WTC11 (cell line): Measurements from ENCODE around the gene RASL10A. TPM values are rescaled to one million over a fixed set of nuclear protein-coding genes. Genes with fewer than 3 reads are reported as not detected.

Source experiments
- ATAC-seq: fragments of 200-7000 bp; cut with Tn5 transposase; 2 replicates; pipeline ENCODE4 v1.10.0; 2021; ENCODE audit warnings: mild to moderate bottlenecking, moderate library complexity
- Bru-seq: library from RNA; stranded (reverse); fragments of 400-500 nt; gene quantifications from one replicate; lab custom pipeline; 2021; lab: Mats Ljungman, UMichigan
- CTCF ChIA-PET: fragments of 300-600 bp; sonication (Branson Sonifier 250); formaldehyde crosslinking; loops from one replicate; lab custom pipeline; 2021; ENCODE audit warnings: antibody characterized with exemption; lab: Charles Lee
- POLR2A ChIA-PET: fragments of 350-600 bp; sonication (Branson Sonifier 250); formaldehyde crosslinking; loops from one replicate; lab custom pipeline; 2021; ENCODE audit warnings: antibody characterized with exemption; lab: Charles Lee
- DNase-seq: peaks from one replicate; pipeline ENCODE4 v3.0.0; 2021; ENCODE audit warnings: low spot score
- H3K27ac Mint-ChIP-seq: 2 replicates; pipeline ENCODE4 v1.8.0; 2021; ENCODE audit warnings: mixed read lengths
- H3K27me3 Mint-ChIP-seq: 2 replicates; pipeline ENCODE4 v1.8.0; 2021; ENCODE audit warnings: low read depth, mild to moderate bottlenecking, moderate library complexity, mixed read lengths
- H3K36me3 Mint-ChIP-seq: 2 replicates; pipeline ENCODE4 v1.8.0; 2021; ENCODE audit warnings: mixed read lengths
- H3K4me1 Mint-ChIP-seq: 2 replicates; pipeline ENCODE4 v1.8.0; 2022; ENCODE audit warnings: mixed read lengths
- H3K4me3 Mint-ChIP-seq: 2 replicates; pipeline ENCODE4 v1.8.0; 2021; ENCODE audit warnings: mild to moderate bottlenecking, moderate library complexity, mixed read lengths
- H3K9me3 Mint-ChIP-seq: 2 replicates; pipeline ENCODE4 v1.8.0; 2021; ENCODE audit warnings: mixed read lengths
- CREM ChIP-seq: sonication (generic); formaldehyde crosslinking; IDR thresholded peaks from 2 replicates; pipeline ENCODE4 v1.8.1; 2022; ENCODE audit warnings: mild to moderate bottlenecking, missing genetic modification reagents, moderate library complexity
- ELF4 ChIP-seq: sonication (generic); formaldehyde crosslinking; IDR thresholded peaks from 2 replicates; pipeline ENCODE4 v1.8.1; 2022; ENCODE audit warnings: low read depth, mild to moderate bottlenecking, moderate library complexity, missing genetic modification reagents
- FOXK1 ChIP-seq: sonication (generic); formaldehyde crosslinking; IDR thresholded peaks from 2 replicates; pipeline ENCODE4 v1.8.0; 2022; ENCODE audit warnings: mild to moderate bottlenecking, moderate library complexity, missing genetic modification reagents
- IRF1 ChIP-seq: sonication (generic); formaldehyde crosslinking; IDR thresholded peaks from 2 replicates; pipeline ENCODE4 v1.8.0; 2023; ENCODE audit warnings: missing genetic modification reagents
- NR2C2 ChIP-seq: sonication (generic); formaldehyde crosslinking; IDR thresholded peaks from 2 replicates; pipeline ENCODE4 v1.8.0; 2022; ENCODE audit warnings: mild to moderate bottlenecking, missing genetic modification reagents
- PRDM15 ChIP-seq: sonication (generic); formaldehyde crosslinking; IDR thresholded peaks from 2 replicates; pipeline ENCODE4 v1.8.0; 2022; ENCODE audit warnings: missing genetic modification reagents
- PRRX2 ChIP-seq: fragments of 250-450 bp; sonication (Bioruptor Pico); IDR thresholded peaks from 2 replicates; pipeline ENCODE4 v1.8.0; 2021; ENCODE audit warnings: mild to moderate bottlenecking
- RORB ChIP-seq: fragments of 250-450 bp; sonication (Bioruptor Pico); IDR thresholded peaks from 2 replicates; pipeline ENCODE4 v1.9.0; 2021; ENCODE audit warnings: mild to moderate bottlenecking
- SP1 ChIP-seq: sonication (generic); formaldehyde crosslinking; conservative IDR thresholded peaks from 2 replicates; pipeline ENCODE4 v1.8.1; 2022; ENCODE audit warnings: missing genetic modification reagents
- TCF7 ChIP-seq: sonication (generic); formaldehyde crosslinking; IDR thresholded peaks from 2 replicates; pipeline ENCODE4 v1.8.0; 2022; ENCODE audit warnings: mild to moderate bottlenecking, low read depth, missing genetic modification reagents, moderate library complexity
- TEAD4 ChIP-seq: sonication (generic); formaldehyde crosslinking; IDR thresholded peaks from 2 replicates; pipeline ENCODE4 v1.8.0; 2022; ENCODE audit warnings: mild to moderate bottlenecking, missing genetic modification reagents
- TP53 ChIP-seq: sonication (generic); formaldehyde crosslinking; IDR thresholded peaks from 2 replicates; pipeline ENCODE4 v1.8.1; 2023; ENCODE audit warnings: mild to moderate bottlenecking, missing genetic modification reagents
- USF1 ChIP-seq: sonication (generic); formaldehyde crosslinking; IDR thresholded peaks from 2 replicates; pipeline ENCODE4 v1.8.0; 2022; ENCODE audit warnings: mild to moderate bottlenecking, missing genetic modification reagents
- ZNF281 ChIP-seq: sonication (generic); formaldehyde crosslinking; IDR thresholded peaks from 2 replicates; pipeline ENCODE4 v1.8.0; 2023; ENCODE audit warnings: mild to moderate bottlenecking, missing genetic modification reagents
- long read RNA-seq, 3 experiments: library from RNA in 1 of 3; library from capped mRNA in 1 of 3; library from polyadenylated mRNA in 1 of 3; unstranded in 2 of 3; stranded (forward) in 1 of 3; transcript quantifications; one replicate each; pipeline ENCODE4 v2.0.0, GENCODE V29; 2021
- total RNA-seq: library from RNA; stranded (reverse); gene quantifications from 3 replicates; pipeline ENCODE4 v1.2.3, GENCODE V29; 2021
- TF ChIP-seq, protein P1 (sequence below): fragments of 250-450 bp; sonication (Bioruptor Pico); conservative IDR thresholded peaks from 2 replicates; pipeline ENCODE4 v1.9.0; 2021; ENCODE audit warnings: mild to moderate bottlenecking
- TF ChIP-seq, protein P2 (sequence below): sonication (generic); formaldehyde crosslinking; IDR thresholded peaks from 2 replicates; pipeline ENCODE4 v1.8.1; 2022; ENCODE audit warnings: low read depth, mild to moderate bottlenecking, moderate library complexity, missing genetic modification reagents, borderline replicate concordance
- TF ChIP-seq, protein P3 (sequence below): sonication (generic); formaldehyde crosslinking; IDR thresholded peaks from 2 replicates; pipeline ENCODE4 v1.8.1; 2022; ENCODE audit warnings: missing genetic modification reagents, borderline replicate concordance

Gene RASL10A, protein sequence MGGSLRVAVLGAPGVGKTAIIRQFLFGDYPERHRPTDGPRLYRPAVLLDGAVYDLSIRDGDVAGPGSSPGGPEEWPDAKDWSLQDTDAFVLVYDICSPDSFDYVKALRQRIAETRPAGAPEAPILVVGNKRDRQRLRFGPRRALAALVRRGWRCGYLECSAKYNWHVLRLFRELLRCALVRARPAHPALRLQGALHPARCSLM
- total RNA-seq = 1.1 to 1.6 TPM (median 1.6 TPM) in 3 replicates
- Bru-seq, nascent RNA = percentile 26 among the genes with signal in this experiment
- long read RNA-seq, experiment 1, transcript RASL10A-201 (3 exons, 1,490 nt) = major isoform, 7 of 10 reads
- long read RNA-seq, experiment 1, partial matches to known transcripts = 3 of 10 reads
- long read RNA-seq, experiment 1, other reads (novel, unspliced or antisense) = 0 of 10 reads
- long read RNA-seq, experiment 2, partial matches to known transcripts = 0 of 3 reads
- long read RNA-seq, experiment 2, other reads (novel, unspliced or antisense) = 1 of 3 reads
- long read RNA-seq, experiment 3 = 0 reads

DNA sequence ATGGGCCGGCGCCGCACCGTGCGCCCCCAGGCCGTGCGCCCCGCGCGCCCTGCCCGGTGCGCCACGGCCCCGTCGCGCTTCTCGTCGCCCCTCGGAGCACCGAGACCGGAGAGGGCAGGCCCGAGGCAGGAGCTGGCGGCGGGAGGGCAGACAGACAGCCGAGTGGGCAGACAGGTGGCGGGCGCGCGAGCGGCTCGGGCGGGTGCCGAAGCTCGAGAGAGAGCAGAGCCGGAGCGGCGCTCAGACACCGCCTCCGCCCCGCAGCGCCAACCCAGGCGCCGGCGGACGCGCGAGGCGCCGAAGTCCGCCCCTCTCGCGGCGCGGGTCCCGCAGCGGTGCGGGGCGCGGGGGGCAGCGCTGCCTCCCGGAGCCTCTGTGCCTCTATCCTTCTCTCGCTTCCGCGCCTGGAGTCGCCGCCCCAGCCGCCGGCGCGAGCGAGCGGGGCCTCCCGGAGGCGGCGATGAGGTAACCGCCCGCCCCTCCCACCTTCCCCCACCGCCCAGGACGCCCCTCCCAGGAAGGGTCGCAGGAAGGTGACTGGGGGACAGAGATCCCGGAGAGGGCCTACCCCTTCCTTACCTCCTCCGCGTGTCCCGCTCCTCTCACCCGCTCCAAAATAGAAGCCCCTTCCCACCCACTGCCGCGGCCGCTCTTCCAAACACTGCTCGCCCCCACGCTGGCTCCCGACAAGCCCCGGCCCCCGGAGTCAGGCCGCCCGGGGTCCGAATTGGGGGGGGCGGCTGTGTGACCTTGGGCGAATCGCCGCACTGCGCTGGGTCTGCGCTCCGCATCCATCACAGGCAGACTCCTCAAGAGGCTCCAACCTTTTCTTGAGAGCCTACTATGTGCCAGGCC, at the start of gene RASL10A:
Gene RASL10A, minus strand, starts transcription at position 412 of the 855 bp plus-strand sequence. CDS start 451 bp downstream, outside the sequence.
- ATAC-seq (peak; percentile 3), DNase-seq (no peak)
- ChIA-PET POLR2A (interaction anchor here (0.6 kb wide), 1 partner anchor 14 kb away, joined by 3 read pairs; no protein-coding TSS in a partner anchor), CTCF (interaction anchor here (1.1 to 1.5 kb wide), 4 partner anchors 9 to 161 kb away, joined by 3 to 4 read pairs (median 3); partner anchors contain the start of gene GAS2L1)
- H3K4me3 Mint-ChIP-seq = peak within 1 kb of the TSS; percentile 61
- H3K9me3 Mint-ChIP-seq = peaks cover 3% of the 10 kb centered on the region; the same call in 1 of the 2 replicates
- no peak within 1 kb of the TSS for H3K27ac Mint-ChIP-seq
- peaks cover 55% of the 10 kb centered on the region for H3K27me3 Mint-ChIP-seq
- TF ChIP-seq CREM (CRISPR knock-in tag) (0 out of 2 replicates have a peak, but pooled peaks have one; percentile 50), SP1 (CRISPR knock-in tag) (0 out of 2 replicates have a peak, but pooled peaks have one; percentile 1), RORB (CRISPR knock-in tag) (no peak)
- H3K4me1 Mint-ChIP-seq = peaks cover 13% of the 10 kb centered on the region
- H3K36me3 Mint-ChIP-seq = peaks cover 6% of the 10 kb centered on the region; the same call in 1 of the 2 replicates

- DNase-seq (peak; percentile 68), ATAC-seq (peak; percentile 97)
- ChIA-PET POLR2A (no interaction called here), CTCF (interaction anchor here (0.6 to 1.4 kb wide), 4 partner anchors 10 to 53 kb away, joined by 3 to 7 read pairs (median 4); partner anchors contain the start of gene GAS2L1)
- H3K27me3 Mint-ChIP-seq = no peaks in the 10 kb centered on the region
- H3K36me3 Mint-ChIP-seq = peaks cover 33% of the 10 kb centered on the region
- no peak overlapping the region for H3K4me3 Mint-ChIP-seq
- no peaks in the 10 kb centered on the region for H3K9me3 Mint-ChIP-seq
- H3K4me1 Mint-ChIP-seq = peaks cover 2% of the 10 kb centered on the region; the same call in 1 of the 2 replicates
- 0 out of 2 replicates have a peak overlapping the region, but pooled peaks have one; percentile 9 for H3K27ac Mint-ChIP-seq
- no peak for TF ChIP-seq PRRX2 (CRISPR knock-in tag)
- TF ChIP-seq, protein P1, sequence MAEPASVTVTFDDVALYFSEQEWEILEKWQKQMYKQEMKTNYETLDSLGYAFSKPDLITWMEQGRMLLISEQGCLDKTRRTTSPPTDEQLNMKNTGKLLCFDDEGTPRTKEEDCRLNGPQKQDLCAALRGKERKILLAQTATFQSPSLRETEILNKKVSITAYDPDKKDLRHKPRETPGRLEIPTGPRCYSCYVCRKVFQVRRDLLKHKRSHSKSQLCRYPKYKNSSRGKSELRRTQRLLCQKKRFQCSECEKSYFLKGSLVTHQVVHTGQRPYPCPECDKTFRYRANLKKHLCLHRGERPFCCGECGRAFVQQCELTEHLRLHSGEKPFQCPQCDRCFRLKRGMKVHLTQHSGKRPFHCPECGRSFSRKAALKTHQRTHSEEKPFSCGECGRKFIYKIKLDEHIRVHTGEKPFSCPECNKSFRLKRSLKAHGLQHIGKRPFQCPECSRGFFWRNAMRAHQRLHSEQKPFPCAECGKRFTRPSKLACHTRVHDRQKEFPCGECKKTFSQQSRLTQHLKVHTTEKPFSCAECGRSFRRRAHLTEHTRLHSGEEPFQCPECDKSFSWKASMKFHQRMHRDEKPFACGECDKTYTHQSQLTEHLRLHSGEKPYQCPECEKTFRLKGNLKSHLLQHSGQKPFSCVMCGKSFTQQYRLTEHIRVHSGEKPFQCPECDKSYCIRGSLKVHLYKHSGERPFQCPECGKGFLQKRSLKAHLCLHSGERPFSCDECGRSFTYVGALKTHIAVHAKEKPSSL = no peak
- no peak for TF ChIP-seq TEAD4
- TF ChIP-seq, protein P2, sequence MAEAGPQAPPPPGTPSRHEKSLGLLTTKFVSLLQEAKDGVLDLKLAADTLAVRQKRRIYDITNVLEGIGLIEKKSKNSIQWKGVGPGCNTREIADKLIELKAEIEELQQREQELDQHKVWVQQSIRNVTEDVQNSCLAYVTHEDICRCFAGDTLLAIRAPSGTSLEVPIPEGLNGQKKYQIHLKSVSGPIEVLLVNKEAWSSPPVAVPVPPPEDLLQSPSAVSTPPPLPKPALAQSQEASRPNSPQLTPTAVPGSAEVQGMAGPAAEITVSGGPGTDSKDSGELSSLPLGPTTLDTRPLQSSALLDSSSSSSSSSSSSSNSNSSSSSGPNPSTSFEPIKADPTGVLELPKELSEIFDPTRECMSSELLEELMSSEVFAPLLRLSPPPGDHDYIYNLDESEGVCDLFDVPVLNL (CRISPR knock-in tag) = no peak
- no peak for TF ChIP-seq ZNF281
- TF ChIP-seq, protein P3, sequence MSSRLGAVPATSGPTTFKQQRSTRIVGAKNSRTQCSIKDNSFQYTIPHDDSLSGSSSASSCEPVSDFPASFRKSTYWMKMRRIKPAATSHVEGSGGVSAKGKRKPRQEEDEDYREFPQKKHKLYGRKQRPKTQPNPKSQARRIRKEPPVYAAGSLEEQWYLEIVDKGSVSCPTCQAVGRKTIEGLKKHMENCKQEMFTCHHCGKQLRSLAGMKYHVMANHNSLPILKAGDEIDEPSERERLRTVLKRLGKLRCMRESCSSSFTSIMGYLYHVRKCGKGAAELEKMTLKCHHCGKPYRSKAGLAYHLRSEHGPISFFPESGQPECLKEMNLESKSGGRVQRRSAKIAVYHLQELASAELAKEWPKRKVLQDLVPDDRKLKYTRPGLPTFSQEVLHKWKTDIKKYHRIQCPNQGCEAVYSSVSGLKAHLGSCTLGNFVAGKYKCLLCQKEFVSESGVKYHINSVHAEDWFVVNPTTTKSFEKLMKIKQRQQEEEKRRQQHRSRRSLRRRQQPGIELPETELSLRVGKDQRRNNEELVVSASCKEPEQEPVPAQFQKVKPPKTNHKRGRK (CRISPR knock-in tag) = no peak
- TF ChIP-seq SP1 (CRISPR knock-in tag) = no peak
- no peak for TF ChIP-seq TCF7
- no peak for TF ChIP-seq NR2C2 (CRISPR knock-in tag)
- no peak for TF ChIP-seq USF1 (CRISPR knock-in tag)
- TF ChIP-seq ELF4 (CRISPR knock-in tag) = no peak
- no peak for TF ChIP-seq FOXK1 (CRISPR knock-in tag)
- TF ChIP-seq TP53 (CRISPR knock-in tag) = no peak
- TF ChIP-seq PRDM15 (CRISPR knock-in tag) = no peak
- TF ChIP-seq IRF1 (CRISPR knock-in tag) = no peak
Observed at GRCh38 chr22:29359469-29359868, 44.0 kb upstream of the RASL10A start.
